GM23338 (cell line): Measurements from ENCODE around the gene CHD5.

Experiments used
- EZH2 ChIP-seq: fragments of 200-600 bp; sonication (generic); IDR thresholded peaks from one replicate; pipeline ENCODE4 v1.8.0; 2017; ENCODE audit warnings: antibody characterized with exemption, mild to moderate bottlenecking, low read depth; ENCODE audit not compliant: unreplicated experiment
- EZH2phosphoT487 ChIP-seq: fragments of 200-600 bp; sonication (generic); IDR thresholded peaks from one replicate; pipeline ENCODE4 v1.8.1; 2018; ENCODE audit warnings: antibody characterized with exemption; ENCODE audit not compliant: unreplicated experiment
- JUNB ChIP-seq: IDR thresholded peaks from one replicate; pipeline ENCODE4 v1.6.1; 2016; ENCODE audit warnings: antibody characterized with exemption; ENCODE audit not compliant: unreplicated experiment
- POLR2AphosphoS5 ChIP-seq: IDR thresholded peaks from 2 replicates; pipeline ENCODE4 v1.6.1; 2016; ENCODE audit warnings: antibody characterized with exemption, low read depth
- ZNF331 ChIP-seq: fragments of 250-450 bp; sonication (Bioruptor Pico); IDR thresholded peaks from 2 replicates; pipeline ENCODE4 v1.5.0; 2020; ENCODE audit warnings: low read depth, mild to moderate bottlenecking, moderate library complexity
- TF ChIP-seq, protein P1 (sequence below), 2 experiments: fragments of 200-600 bp in 1 of 2; sonication (generic) in 1 of 2; conservative IDR thresholded peaks; 2 replicates each; pipeline versions ENCODE4 v1.5.1 to v1.6.1; 2016 to 2017; ENCODE audit warnings: antibody characterized with exemption in 2 of 2, low read depth in 2 of 2, mild to moderate bottlenecking in 2 of 2, moderate library complexity in 1 of 2

DNA sequence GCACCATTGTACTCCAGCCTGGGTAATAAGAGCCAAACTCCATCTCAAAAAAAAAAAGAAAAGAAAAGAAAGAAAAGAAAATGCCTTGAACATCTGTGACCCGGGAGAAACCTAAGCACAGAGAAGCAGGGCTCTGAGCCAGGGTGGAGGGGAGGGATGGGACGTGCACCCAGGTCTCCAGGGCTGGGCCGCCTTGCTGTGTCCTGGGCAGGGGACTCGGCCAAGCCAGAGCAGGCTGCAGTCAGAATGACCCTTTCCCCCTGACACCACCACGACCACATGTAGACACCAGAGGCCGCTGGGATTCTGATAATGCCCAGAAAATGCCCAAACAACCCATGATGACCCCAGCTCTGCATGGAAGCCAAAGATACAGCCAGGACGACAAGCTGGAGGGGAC lies 17.8 kb downstream of the CHD5 start:
- TF ChIP-seq, protein P1, sequence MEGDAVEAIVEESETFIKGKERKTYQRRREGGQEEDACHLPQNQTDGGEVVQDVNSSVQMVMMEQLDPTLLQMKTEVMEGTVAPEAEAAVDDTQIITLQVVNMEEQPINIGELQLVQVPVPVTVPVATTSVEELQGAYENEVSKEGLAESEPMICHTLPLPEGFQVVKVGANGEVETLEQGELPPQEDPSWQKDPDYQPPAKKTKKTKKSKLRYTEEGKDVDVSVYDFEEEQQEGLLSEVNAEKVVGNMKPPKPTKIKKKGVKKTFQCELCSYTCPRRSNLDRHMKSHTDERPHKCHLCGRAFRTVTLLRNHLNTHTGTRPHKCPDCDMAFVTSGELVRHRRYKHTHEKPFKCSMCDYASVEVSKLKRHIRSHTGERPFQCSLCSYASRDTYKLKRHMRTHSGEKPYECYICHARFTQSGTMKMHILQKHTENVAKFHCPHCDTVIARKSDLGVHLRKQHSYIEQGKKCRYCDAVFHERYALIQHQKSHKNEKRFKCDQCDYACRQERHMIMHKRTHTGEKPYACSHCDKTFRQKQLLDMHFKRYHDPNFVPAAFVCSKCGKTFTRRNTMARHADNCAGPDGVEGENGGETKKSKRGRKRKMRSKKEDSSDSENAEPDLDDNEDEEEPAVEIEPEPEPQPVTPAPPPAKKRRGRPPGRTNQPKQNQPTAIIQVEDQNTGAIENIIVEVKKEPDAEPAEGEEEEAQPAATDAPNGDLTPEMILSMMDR (conservative IDR thresholded peaks at IDR 0.05; ENCODE audit: low read depth in 2 of 2), result no peak
- TF ChIP-seq POLR2AphosphoS5, result no peak
- no peak for TF ChIP-seq JUNB
- TF ChIP-seq ZNF331 (CRISPR knock-in tag), result no peak
- no peak for TF ChIP-seq EZH2phosphoT487
- TF ChIP-seq EZH2, result no peak
